Skeletal muscle tissue (tissue), 4 donors: Measurements from ENCODE around the gene CEP19. TPM values are rescaled to one million over a fixed set of nuclear protein-coding genes. Genes with fewer than 3 reads are reported as not detected.

Experiments
- H3K27ac ChIP-seq: one replicate; pipeline ENCODE4 v1.7.0; 2013; ENCODE audit warnings: mild to moderate bottlenecking, low read depth, low read length, inconsistent platforms
- H3K27me3 ChIP-seq, 3 donors: one replicate each; pipeline ENCODE4 v1.7.0; 2013; ENCODE audit warnings: low read length in 3 of 3; ENCODE audit not compliant: control insufficient read depth in 3 of 3, insufficient read depth in 3 of 3
- H3K36me3 ChIP-seq, 3 donors: one replicate each; pipeline ENCODE4 v1.7.0; 2013; ENCODE audit warnings: low read length in 3 of 3; ENCODE audit not compliant: control insufficient read depth in 3 of 3, insufficient read depth in 3 of 3
- H3K4me1 ChIP-seq, 3 donors: one replicate each; pipeline ENCODE4 v1.7.0; 2013; ENCODE audit warnings: low read length in 3 of 3, mild to moderate bottlenecking in 3 of 3; ENCODE audit not compliant: control insufficient read depth in 3 of 3, insufficient read depth in 3 of 3
- H3K4me3 ChIP-seq, 3 donors: one replicate each; pipeline ENCODE4 v1.7.0; 2013; ENCODE audit warnings: low read length in 3 of 3
- H3K9ac ChIP-seq, 3 donors: one replicate each; pipeline ENCODE4 v1.7.0; 2013; ENCODE audit warnings: low read length in 3 of 3, mild to moderate bottlenecking in 3 of 3, moderate library complexity in 2 of 3, low read depth in 1 of 3
- H3K9me3 ChIP-seq, 3 donors: one replicate each; pipeline ENCODE4 v1.7.0; 2013; ENCODE audit warnings: low read length in 3 of 3; ENCODE audit not compliant: control insufficient read depth in 3 of 3
- total RNA-seq: library from RNA; depleted of rRNA; stranded (reverse); fragments of >200 nt; gene quantifications from one replicate; pipeline ENCODE4 v1.2.3, GENCODE V29; 2014
- donor health status: Osteomylitis.

The CEP19 gene
- total RNA-seq, 1 donor from 2014 or later = 2.6 TPM

DNA sequence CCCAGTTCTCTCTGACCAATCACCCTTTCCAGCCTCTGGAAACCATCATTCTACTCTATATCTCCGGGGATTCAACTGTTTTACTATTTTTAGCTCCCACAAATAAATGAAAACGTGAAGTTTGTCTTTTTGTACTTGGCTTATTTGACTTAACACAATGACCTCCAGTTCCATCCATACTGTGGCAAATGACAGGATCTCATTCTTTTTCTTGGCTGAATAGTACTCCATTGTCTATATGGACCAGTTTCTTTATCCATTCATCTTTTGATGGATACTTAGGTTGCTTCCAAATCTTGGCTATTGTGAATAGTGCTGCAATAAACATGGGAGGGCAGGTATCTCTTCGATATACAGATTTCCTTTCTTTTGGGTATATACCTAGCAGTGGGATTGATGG, 38.4 kb downstream of the CEP19 start:
- no peak overlapping the region for H3K27ac ChIP-seq
- H3K9me3 ChIP-seq = no peaks in the 10 kb centered on the region
- H3K4me3 ChIP-seq = no peak overlapping the region
- no peak overlapping the region for H3K9ac ChIP-seq
- H3K27me3 ChIP-seq = peaks cover 0 to 6% (median 3%) of the 10 kb centered on the region in 3 donors
- no peaks in the 10 kb centered on the region for H3K4me1 ChIP-seq
- H3K36me3 ChIP-seq = no peaks in the 10 kb centered on the region

DNA sequence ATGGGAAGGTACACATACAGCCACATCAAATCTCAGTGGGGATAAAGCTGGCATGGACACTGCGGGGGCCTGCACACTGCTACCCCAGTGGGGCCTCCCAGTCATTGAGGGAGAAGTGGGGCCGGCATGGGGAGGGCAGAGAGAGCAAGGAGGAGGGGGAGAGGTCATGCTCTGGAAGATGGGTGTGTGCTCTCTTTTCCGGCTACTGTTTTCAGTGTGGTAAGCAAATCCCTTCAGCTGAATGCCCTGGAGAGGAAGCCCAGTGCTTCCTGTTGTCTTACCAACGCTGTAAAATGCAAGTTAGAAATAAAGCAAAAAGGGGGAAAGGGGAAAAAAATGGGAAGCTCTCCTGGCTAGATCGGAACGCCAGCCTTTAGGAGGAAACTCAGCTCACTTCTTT, 41.7 kb downstream of the CEP19 start:
- Histone ChIP-seq H3K27ac (peak overlapping the region; percentile 13), H3K9ac (no peak overlapping the region)

DNA sequence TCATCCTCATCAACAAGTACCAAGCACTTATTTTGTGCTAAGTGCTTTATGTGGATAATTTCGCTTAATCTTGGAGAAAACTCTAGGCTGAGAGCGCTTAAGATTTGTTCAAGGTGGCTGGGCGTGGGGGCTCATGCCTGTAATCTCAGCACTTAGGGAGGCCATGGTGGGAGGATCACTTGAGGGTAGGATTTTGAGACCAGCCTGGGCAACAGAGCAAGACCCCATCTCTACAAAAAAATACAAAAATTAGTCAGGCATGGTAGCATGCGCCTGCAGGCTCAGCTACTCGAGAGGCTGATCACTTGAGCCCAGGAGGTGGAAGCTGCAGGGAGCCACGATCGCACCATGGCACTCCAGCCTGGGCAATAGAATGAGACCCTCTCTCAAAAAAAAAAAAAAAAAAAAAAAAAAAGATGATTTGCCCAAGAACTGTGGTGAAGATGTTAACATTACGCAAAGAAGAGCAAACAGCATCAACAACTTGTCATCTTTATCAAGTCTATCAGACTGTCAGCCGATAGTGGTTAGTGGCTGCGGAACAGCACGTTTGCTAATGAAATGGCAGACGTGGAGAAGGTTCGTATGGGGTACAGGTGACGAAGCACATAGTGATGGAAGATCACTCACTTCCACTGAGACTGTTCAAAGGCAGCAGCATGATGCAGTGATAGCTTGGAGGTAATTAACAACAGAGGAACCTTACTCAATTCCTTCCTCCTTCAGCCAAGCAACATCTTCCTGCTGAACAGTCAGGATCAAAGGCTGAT, 44.8 kb downstream of the CEP19 start:
- Histone ChIP-seq H3K9me3 (no peaks in the 10 kb centered on the region), H3K27me3 (peaks cover 0 to 8% (median 2%) of the 10 kb centered on the region in 3 donors), H3K36me3 (no peaks in the 10 kb centered on the region), H3K4me1 (peaks cover 0 to 5% (median 0%) of the 10 kb centered on the region in 3 donors), H3K9ac (no peak overlapping the region), H3K4me3 (no peak overlapping the region), H3K27ac (no peak overlapping the region)

More for the DNA sequence above, 41.7 kb downstream of the CEP19 start:
- Histone ChIP-seq H3K27me3 (peaks cover 0 to 4% (median 2%) of the 10 kb centered on the region in 3 donors), H3K4me1 (peaks cover 0 to 5% (median 0%) of the 10 kb centered on the region in 3 donors), H3K4me3 (no peak overlapping the region), H3K36me3 (no peaks in the 10 kb centered on the region), H3K9me3 (no peaks in the 10 kb centered on the region)

DNA sequence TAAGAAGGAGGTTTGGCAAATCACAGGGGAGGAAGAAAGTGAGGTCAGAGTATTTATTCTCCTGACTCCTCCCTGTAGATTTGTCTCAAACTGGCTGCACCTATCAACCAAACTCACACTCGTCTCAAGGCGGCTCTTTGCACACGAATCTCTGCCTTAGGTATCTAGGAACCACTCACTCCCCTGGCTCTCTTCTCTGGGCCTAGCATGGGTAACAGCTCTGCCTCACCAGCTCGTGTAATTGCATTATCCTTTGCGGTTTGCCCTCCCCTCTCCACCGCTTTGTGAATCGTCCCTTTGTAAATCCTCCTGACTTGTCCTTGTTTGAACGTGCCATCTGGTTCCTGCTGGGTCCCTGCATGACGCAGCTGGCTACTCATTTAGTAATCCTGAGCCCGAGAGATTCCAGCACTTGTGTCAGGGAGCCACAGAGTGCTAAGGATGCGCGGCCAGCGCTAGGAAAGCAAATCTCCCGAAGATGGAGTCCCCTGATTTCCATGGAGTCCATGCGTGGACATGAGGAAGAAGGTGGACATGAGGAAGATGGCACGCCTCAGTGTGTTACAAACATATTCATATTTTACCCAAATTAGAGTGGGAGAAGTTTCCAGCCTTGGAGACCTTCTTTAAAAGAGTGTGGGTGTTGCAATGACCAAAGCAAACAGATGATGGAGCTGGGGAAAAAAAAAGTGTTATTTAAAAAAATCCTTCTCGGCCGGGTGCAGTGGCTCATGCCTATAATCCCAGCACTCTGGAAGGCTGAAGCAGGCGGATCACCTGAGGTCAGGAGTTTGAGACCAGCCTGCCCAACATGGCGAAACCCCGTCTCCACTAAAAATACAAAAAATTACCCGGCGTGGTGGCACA, 45.8 kb downstream of the CEP19 start:
- H3K9ac ChIP-seq = no peak overlapping the region
- no peaks in the 10 kb centered on the region for H3K36me3 ChIP-seq
- peaks cover 0 to 5% (median 0%) of the 10 kb centered on the region in 3 donors for H3K4me1 ChIP-seq
- no peaks in the 10 kb centered on the region for H3K9me3 ChIP-seq
- no peak overlapping the region for H3K27ac ChIP-seq
- H3K4me3 ChIP-seq = no peak overlapping the region
- peaks cover 0 to 8% (median 2%) of the 10 kb centered on the region in 3 donors for H3K27me3 ChIP-seq

DNA sequence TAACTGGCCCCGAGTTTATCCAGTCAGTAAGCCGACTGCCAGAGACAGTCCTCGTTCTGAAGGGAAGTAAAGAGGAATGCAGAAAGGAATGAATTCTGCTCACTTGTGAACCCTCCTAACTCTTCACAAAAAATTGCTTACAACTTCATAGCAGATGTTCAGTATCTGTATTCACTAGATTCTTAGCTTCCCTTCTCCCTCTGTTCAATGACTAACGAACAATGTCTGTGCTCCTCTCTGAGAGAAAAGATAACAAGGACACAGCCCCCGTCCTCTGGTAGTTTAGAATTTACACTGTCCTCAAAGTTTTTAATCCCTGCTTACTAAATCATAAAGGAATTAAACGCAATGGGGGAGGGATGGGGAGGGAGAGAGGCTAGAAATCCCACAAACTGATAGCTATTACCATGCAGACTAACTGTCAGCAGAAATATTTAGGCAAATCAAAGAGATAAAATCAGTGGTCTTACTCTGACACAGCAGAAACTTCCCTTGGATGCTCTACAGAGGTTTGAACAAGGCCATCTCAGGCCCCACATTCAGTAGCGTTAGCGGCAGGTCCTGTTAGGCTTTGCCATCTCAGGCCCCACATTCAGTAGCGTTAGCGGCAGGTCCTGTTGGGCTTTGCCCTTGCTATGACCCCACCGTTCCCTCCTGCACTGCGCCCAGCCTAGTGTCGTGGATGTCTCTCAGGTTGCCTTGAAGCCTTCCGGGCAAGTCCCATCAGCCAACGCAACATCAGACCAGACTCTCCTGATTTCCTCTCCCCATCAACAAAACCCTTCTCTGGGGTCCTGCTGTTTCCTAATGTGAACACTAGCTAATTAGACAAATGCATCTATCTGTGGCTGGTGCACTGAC, 49.1 kb downstream of the CEP19 start:
- H3K9ac ChIP-seq = no peak overlapping the region
- no peak overlapping the region for H3K27ac ChIP-seq
- peaks cover 0 to 2% (median 0%) of the 10 kb centered on the region in 3 donors for H3K36me3 ChIP-seq
- H3K27me3 ChIP-seq = peaks cover 0 to 8% (median 2%) of the 10 kb centered on the region in 3 donors
- H3K4me3 ChIP-seq = no peak overlapping the region
- H3K4me1 ChIP-seq = peaks cover 0 to 5% (median 0%) of the 10 kb centered on the region in 3 donors
- H3K9me3 ChIP-seq = no peaks in the 10 kb centered on the region

DNA sequence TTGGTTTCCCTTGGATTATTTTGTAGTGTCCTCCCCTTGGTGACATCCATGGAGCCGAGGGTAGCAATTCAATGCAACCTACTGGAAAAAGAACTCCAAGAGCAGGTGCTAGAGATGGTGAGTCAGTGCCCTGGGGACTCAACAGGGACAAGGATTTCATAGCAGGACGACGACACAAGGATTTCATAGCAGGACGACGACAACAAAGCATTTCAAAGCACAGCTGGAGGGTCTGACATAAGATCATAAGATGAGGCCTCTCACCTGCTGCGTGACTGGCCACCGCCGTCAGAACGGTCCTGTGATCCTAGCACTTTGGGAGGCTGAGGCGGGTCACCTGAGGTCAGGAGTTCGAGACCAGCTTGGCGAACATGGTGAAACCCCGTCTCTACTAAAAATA, 50.0 kb downstream of the CEP19 start:
- no peak overlapping the region for H3K9ac ChIP-seq
- H3K4me1 ChIP-seq = peaks cover 0 to 5% (median 0%) of the 10 kb centered on the region in 3 donors
- peaks cover 0 to 4% (median 2%) of the 10 kb centered on the region in 3 donors for H3K27me3 ChIP-seq
- H3K9me3 ChIP-seq = no peaks in the 10 kb centered on the region
- H3K36me3 ChIP-seq = peaks cover 0 to 2% (median 0%) of the 10 kb centered on the region in 3 donors
- no peak overlapping the region for H3K27ac ChIP-seq
- no peak overlapping the region for H3K4me3 ChIP-seq

DNA sequence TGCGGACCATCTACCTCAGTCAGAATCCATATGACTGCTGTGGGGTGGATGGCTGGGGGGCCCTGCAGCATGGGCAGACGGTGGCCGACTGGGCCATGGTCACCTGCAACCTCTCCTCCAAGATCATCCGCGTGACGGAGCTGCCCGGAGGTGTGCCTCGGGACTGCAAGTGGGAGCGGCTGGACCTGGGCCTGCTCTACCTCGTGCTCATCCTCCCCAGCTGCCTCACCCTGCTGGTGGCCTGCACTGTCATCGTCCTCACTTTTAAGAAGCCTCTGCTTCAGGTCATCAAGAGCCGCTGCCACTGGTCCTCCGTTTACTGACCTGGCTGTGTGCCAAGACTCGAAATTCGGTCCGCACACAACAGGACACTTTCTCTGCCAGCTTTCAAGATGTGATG, 50.6 kb downstream of the CEP19 start:
- Histone ChIP-seq H3K27ac (no peak overlapping the region), H3K9me3 (no peaks in the 10 kb centered on the region), H3K4me3 (no peak overlapping the region), H3K36me3 (peaks cover 0 to 2% (median 0%) of the 10 kb centered on the region in 3 donors), H3K4me1 (peaks cover 0 to 5% (median 0%) of the 10 kb centered on the region in 3 donors), H3K9ac (no peak overlapping the region), H3K27me3 (peaks cover 0 to 4% (median 2%) of the 10 kb centered on the region in 3 donors)

DNA sequence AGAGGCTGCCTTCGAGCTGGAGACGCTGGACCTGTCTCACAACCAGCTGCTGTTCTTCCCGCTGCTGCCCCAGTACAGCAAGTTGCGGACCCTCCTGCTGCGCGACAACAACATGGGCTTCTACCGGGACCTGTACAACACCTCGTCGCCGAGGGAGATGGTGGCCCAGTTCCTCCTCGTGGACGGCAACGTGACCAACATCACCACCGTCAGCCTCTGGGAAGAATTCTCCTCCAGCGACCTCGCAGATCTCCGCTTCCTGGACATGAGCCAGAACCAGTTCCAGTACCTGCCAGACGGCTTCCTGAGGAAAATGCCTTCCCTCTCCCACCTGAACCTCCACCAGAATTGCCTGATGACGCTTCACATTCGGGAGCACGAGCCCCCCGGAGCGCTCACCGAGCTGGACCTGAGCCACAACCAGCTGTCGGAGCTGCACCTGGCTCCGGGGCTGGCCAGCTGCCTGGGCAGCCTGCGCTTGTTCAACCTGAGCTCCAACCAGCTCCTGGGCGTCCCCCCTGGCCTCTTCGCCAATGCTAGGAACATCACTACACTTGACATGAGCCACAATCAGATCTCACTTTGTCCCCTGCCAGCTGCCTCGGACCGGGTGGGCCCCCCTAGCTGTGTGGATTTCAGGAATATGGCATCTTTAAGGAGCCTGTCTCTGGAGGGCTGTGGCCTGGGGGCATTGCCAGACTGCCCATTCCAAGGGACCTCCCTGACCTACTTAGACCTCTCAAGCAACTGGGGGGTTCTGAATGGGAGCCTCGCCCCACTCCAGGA, 51.5 kb downstream of the CEP19 start:
- Histone ChIP-seq H3K27ac (no peak overlapping the region), H3K4me3 (no peak overlapping the region), H3K36me3 (peaks cover 0 to 2% (median under 1%) of the 10 kb centered on the region in 3 donors), H3K9me3 (no peaks in the 10 kb centered on the region), H3K27me3 (peaks cover 0 to 4% (median 2%) of the 10 kb centered on the region in 3 donors), H3K9ac (no peak overlapping the region), H3K4me1 (no peaks in the 10 kb centered on the region)

DNA sequence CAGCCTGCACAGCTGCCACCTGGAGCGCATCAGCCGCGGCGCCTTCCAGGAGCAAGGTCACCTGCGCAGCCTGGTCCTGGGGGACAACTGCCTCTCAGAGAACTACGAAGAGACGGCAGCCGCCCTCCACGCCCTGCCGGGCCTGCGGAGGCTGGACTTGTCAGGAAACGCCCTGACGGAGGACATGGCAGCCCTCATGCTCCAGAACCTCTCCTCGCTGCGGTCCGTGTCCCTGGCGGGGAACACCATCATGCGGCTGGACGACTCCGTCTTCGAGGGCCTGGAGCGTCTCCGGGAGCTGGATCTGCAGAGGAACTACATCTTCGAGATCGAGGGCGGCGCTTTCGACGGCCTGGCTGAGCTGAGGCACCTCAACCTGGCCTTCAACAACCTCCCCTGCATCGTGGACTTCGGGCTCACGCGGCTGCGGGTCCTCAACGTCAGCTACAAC, 52.1 kb downstream of the CEP19 start:
- Histone ChIP-seq H3K4me1 (no peaks in the 10 kb centered on the region), H3K36me3 (peaks cover 0 to 3% (median 2%) of the 10 kb centered on the region in 3 donors), H3K4me3 (no peak overlapping the region), H3K9me3 (no peaks in the 10 kb centered on the region), H3K9ac (no peak overlapping the region), H3K27ac (no peak overlapping the region), H3K27me3 (peaks cover 0 to 4% (median 2%) of the 10 kb centered on the region in 3 donors)
